HL-60/S4 treated with phorbol 12-myristate 13-acetate at 8.2 ng/mL for 4 days and 3 days (cell line): Measurements from ENCODE around the gene NAPB.

Source experiments
- in situ Hi-C: fragments of 300-500 bp; cut with MboI; formaldehyde crosslinking; loops from 2 replicates; pipeline ENCODE4 v1.15.0; 2022; ENCODE audit warnings: low sequenced_read_pairs

The NAPB gene

DNA sequence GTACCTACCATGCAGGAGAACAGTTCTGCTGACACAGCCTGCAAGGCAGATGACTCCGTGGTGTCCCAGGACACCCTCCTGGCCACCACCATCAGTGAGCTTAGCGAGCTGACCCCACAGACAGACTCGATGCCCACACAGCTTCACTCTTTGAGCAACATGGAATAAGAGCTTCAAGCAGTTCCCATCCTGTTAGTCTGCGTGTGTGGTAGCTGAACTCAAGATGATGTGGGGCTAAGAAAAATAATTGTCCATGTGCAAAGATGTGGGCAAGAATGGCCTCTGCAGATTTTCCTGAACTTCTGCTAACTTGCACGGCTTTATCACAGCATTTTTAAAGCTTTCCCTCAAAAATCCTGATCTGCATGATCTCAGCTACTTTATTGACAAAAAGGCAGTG, 51.0 kb downstream of the NAPB start:
- in situ Hi-C loops, result no loop called here

DNA sequence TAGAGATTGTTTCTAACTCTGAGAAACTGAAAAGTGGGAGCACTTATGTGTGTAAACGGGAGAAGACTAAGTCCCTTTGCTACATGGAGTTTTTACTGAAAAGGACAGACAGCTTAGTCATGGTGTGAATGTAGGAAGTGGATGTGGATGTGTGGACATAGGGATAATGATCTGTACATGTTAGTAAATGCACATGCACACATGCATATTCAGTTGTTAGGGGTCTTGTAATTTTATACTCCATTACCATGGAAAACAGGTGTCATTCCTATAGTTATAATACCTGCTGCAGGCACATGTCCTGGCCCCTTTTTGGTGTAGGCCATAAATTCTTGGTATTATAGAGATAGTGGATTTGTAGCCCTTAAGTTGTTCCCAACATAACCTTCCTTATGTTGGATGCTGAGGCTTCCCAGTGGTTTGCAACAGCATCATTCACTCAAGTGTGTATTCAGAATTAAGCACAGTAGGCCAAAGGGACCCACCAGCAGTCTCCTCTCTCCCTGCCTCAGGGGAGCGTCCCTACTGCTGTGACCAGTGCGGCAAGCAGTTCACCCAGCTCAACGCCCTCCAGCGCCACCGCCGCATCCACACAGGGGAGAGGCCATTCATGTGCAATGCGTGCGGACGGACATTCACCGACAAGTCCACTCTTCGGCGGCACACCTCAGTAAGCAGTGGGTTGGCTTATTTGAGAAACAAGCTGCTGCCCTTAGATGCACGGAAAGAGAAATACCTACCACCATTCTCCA, 52.0 kb downstream of the NAPB start:
- in situ Hi-C loops, result no loop called here

DNA sequence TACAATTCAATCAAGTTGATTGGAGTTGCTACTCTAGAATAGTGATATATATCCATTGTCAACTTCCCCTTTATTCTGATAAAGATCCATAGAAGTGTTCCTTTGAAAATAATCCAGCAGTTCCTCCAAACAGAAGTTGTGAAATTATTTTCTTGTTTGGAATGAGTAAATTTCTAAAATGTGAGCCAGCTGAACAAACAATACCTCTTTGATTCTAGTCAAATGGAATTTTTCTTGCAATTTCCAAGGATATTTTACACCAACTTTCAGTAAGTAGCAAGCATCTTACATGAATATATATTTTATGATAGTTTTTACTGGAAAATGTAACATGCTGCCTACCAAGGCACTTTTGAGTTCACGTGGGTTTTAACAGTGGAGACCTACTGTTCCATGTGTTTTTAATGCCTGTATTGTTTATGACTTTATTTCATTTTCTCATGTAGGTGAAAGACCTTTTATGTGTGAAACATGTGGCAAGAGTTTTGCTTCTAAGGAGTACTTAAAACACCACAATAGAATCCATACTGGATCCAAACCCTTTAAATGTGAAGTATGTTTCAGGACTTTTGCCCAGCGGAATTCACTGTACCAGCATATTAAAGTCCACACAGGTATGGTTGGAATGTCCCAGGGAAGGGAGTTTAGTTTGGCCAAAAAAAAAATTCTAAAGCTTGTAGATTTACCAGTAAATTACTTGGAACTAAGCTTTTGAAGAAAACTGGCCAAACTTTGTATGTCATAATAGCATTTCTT, 52.8 kb downstream of the NAPB start:
- in situ Hi-C loops, result no loop called here

DNA sequence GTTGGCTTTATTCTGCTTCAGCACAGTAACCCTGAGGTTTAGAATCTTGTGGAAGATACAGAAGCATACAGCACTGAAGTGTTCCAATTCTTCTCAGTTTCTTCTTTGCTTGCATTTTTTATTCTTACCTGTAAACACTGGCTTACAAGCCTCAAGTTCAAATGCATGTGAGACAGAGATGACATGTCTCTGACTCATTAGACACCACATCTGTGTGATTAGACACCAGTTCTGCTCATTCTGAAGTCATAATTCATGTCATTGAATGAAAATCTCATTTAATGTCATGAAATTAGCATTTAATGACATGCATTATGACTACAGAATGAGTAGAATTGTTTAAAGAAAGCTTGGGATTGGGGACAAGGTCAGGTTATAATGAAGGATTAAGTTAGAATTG, 53.5 kb downstream of the NAPB start:
- in situ Hi-C loops, result no loop called here

DNA sequence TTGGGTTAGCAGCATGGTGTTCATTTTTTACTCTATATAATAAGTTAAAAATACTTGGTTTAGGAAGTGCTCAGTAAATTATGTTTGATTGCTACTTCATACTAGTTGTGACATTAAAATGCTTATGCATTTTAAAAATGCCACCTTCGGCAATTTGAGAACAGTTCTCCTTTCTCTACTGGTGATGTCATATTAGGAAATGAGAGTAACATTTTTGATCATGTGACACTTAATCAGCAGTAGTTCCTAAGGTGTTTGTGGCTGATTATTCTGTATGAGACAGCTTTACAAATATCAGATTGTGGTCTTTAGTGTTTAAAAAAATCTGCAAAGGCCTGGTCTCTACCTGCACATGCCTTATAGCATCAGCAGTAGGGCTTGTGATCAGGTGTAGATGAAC, 54.9 kb downstream of the NAPB start:
- in situ Hi-C loops, result no loop called here

DNA sequence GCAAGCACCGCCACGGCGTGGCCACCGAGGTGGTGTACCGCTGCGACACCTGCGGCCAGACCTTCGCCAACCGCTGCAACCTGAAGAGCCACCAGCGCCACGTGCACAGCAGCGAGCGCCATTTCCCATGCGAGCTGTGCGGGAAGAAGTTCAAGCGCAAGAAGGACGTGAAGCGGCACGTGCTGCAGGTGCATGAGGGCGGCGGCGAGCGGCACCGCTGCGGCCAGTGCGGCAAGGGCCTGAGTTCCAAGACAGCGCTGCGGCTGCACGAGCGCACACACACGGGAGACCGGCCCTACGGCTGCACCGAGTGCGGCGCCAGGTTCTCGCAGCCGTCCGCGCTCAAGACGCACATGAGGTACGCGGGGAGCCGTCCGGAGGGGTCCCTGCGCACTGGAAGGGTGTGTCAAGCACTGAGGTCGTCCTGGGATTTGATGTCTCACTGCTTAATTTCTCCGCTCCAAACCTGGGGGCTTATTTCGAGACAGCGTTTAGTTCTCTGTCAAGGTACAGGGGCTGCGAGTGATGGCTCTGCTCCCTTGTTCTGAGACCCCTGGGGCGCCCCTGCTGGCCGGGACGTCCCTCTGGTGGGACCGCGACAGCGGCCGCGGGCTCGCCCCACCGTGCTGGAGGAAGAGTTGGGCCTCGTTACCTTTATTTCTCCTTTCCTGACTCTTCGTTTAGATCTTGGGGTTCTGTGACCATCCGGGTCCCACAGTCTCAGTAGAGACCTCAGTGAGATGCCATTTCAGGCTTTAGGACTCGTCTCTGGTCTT, 55.7 kb downstream of the NAPB start:
- in situ Hi-C loops, result no loop called here

DNA sequence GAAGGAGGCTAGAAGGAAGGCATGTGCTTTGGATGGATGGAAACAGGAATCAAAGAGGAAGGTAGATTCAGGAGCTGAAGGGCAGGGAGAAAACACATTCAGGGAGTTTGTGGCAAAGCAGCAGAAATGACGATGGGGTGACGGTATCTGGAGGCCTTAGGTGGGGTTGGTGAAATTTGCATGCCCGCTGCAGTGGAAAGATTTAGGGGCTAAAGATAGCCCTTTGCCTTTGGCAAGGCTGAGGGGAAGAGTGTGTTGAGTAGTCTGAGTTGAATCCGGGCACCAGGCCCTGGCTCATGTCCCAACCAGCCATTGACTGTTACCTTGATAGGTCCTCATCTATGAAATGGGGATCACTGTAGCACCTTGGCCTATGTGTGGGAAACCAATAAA, 58.0 kb downstream of the NAPB start:
- in situ Hi-C loops, result no loop called here

DNA sequence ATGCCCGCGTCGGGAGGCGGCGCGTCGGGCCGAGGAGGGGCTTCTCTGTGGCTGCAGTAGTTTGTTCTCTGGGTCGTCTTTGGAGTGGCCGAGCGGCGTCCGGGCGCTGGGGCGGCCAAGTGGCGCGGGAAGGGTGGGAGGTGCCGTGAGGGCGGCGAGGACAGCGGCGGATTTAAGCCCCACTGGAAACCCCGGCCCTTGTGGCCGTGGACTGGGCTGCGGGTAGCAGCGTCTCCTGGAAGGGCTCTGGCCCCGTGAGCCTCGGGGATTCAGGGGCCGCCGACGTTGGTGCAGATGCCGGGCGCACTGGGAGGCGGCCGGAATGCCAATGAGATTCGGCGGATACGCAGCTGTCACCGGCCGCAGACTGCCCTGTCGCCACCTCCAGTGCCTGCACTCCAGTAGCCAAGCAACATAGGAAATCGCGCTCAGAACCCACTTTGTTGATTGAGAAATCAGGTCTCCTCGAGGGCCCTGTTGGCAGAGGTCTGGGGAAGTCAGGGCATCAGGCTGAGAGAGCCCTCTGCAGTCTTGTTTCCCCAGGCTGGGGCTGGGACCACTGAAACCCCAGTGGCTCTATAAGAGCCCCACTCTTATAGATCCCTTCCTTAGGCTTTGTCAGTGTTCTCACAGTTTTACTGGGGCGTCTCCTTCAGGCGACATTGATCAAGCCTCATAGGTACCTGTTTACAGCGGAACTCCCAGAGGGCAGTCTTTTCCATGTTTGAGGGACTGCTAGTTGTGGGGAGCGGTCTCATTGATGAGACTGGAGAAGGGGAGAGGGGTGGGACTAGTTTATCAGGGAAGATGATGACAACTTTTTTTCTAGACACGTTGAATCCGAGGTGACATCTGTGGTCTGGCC, 58.7 kb downstream of the NAPB start:
- in situ Hi-C loops, result no loop called here

DNA sequence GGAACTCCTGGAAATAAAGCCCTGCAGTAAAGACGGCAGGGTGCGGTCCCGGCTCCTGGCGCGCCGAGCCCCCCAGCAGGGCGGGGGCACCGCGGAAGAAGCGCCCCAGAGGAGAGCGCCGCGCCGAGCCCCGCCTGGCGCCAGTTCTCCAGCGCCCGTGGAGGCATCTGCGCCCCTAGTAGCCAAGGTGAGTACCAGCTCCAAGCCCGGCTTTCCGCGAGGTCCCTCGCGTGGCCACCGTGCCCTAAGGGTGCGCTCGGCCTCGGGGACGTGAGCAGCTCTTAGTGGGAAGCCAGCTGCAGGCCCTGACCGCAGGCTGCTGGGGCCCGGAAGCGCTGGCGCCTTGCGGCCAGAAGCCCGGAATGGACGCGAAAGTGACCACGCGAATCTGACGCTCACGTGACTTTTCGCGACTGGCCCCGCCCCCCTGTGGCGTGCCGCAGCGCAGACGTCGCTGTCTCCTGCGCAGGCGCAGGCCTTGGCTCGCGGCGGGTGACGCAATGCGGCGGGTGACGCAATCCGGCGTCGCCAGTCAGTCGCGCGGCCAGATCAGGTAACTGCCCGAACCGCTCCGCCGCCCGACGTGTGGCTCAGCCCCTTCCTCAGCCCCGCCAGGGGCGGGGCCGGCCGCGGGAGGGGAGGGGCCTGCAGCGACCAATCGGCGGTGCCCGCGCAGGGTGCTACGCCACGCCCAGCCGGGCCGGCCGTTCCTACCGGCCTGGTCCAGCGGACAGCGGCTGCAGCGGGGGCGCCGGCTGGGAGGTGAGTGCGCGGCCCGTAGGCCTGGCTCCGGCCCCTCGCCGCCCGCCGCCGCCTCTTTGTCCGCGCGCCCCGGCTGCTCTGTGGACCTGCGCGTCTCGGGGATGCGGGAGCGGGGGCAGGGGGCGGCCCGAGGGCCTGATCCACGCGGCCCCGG, 59.6 kb downstream of the NAPB start, which contains the start of gene GZF1:
Gene GZF1 (plus strand): TSS at position 707 of the 916 bp plus-strand sequence. CDS start 2,202 bp downstream, outside the sequence.
- in situ Hi-C loops, result no loop called here

DNA sequence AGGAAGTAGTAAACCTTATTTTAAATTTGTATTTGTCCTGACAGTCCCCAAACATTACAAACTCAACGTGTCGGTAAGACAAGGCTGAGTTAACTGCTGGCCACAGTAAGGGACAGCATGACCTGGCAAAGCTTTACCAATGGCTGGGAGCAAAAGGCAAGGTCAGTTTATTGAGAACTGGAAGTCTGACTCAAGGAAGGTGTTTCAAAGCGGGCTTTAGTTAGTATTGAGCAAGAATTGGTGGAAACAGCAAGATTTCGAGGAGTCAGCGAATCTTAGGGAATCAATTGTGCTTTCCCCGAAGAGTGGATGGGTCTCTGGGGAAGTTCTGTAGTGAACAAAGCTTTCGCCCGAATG, 60.2 kb downstream of the NAPB start:
- in situ Hi-C loops, result no loop called here

DNA sequence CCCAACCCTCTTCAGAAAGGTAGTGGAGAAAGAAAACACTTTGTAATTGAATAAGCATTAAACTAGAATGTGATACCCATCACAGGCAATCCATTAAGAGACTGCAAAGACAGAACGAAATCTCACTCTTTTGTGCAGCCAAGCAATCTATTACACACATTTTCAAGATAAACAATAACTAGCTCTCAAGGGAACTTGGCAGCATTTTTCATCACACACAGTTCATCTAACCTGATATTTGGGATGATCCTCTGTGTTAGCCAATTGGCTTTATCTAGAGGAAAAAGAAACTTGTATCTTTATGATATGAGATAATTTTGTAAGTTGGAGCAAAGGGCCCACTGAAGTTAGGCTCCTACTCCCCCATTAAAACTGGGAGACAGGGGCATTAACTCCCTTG, 60.8 kb downstream of the NAPB start:
- in situ Hi-C loops, result no loop called here

DNA sequence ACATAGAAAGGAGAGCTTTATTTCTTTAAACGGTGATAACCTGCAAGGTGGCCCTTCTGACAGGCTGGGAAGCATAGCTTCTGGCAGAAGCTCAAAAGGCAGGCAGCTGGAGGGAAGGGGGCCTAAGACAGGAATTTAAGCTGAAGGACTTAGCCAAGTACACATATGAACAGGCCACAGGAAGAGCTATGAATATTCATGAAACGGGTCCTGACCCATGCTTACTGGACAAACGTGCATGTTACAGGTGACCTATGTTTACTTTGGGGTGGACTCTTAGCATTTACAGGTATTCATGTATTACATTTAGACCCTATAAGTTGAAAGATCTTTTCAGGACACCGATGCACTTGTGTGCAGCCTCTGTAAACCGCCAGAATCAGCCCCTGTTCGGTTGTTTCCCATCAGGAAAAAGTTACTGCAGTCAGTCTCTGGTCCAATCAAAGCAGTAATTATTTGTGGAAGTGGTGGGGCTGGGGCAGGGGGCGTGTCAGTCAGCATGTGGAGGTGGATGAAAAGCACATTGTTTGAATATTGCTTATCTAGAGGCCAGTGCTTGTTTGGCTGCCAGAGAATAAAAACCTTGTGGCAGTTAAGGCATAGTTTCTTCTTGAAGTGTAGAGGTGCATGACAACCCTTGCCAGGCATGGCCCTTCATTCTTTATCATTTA, 62.2 kb downstream of the NAPB start:
- in situ Hi-C loops, result no loop called here

DNA sequence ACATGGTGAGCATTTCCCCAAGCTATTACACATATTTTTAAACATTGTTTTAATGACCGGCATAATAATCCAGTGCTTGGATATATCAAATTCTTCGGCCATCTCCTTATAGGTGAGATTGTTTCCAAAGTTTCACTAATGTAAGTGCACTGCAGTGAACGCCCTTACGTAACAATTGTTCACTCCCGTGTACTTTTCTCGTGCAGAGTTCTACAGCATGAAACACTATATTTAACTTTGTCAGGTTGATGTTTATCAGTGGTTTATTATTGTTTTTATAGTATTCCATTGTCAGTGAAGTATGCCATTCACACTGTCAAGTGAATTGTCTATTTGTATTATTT, 62.8 kb downstream of the NAPB start:
- in situ Hi-C loops, result no loop called here

DNA sequence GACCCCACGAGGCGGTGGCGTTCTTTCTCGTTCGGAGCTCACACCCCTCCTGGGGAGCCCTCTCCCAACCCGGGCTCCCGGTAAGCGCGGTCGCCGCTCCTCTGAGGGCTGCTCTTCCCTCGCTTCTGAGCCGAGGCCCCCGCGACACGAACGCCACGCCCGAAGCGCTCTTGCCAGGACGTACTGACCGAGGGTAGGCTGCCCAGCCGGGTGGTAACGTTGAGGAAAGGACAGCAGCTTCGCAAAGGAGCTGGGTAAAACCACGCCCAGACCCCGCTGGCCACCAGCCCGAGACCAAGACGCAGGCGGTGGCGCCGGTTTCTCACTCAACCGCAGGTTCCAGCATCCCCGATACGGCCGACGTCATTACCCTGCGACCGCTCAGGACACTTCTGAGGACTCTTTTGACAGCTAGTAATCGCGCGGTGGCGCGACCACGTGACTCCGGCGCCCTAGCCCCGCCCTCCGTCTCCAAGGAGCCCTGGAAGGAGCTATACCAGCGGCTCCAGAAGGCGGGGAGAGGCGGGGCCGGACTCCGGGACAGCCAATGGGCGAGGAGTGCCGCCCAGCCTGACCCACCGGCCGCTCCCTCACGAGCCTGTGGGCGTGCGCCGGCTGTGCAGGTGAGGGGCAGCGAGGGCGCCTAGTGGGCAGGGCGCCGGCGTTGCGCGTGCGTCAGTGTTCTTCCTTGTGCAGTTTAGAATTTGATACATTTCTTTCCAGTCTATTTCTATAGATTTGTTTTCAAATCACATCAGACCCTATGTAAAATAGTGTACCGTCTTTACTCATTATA, 63.3 kb downstream of the NAPB start:
- in situ Hi-C loops, result no loop called here

DNA sequence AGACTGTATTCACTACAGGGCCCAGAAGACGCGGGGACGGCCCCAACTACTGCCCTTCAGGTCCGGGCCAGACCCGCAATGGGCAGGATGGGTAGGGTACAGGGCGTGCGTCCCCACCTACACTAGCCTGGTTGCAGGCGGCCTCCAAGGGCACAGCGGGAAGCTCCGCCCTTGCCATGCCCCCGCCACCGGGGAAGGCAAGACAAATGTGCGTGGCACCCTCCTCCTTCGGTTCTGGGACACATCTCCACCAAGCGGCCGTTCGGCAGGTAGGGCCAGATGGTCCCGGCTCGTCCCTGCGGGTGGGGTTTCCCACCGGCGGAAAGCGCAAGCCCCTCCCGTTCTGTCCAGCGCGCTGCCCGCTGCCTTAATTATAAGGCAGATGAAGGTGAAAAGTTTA, 65.1 kb downstream of the NAPB start:
- in situ Hi-C loops, result no loop called here

DNA sequence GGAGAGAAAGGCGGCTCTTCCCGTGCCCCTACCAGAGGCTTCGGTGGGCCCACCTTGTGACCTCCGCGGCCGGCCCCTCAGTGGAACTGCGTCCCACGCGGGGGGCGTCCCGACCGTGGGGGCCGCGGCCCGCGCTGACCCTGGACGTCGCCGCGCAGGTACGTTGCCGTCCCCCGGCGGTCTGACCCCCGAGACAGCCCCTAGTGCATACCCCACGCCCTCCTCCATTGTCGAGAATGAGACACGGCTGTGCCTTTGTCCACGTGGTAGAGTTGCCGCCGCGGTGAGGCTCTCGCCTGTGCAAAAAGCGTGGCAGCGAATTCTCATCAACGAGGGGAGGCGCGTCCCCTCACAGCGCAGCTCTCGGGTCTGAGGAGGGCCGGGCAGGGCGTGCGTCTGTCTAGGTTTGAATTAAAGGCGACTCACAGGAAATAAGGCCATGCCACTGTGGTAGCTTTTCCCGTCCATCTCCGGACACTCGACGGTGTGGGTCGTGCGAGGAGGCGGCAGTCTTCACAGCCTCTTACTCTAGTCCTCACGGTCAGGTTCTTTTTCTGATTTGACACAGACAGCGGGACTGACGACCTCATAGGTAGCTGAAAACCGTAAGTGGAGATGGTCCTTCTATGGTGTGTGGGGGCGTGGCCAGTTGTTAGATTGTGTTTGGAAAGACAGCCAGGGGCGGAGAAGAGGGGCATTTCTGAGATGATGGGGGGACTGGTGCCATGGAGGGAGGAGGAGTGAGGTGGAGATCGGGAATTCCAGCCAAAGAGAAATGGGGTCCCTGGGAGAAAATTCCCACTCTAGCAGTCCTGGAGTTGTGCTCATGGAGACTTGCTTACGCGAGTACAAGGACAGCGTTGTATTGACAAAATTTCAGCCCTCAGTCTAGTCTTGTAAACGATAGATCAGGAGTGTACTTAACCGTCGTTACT, 70.1 kb downstream of the NAPB start:
- in situ Hi-C loops, result no loop called here

DNA sequence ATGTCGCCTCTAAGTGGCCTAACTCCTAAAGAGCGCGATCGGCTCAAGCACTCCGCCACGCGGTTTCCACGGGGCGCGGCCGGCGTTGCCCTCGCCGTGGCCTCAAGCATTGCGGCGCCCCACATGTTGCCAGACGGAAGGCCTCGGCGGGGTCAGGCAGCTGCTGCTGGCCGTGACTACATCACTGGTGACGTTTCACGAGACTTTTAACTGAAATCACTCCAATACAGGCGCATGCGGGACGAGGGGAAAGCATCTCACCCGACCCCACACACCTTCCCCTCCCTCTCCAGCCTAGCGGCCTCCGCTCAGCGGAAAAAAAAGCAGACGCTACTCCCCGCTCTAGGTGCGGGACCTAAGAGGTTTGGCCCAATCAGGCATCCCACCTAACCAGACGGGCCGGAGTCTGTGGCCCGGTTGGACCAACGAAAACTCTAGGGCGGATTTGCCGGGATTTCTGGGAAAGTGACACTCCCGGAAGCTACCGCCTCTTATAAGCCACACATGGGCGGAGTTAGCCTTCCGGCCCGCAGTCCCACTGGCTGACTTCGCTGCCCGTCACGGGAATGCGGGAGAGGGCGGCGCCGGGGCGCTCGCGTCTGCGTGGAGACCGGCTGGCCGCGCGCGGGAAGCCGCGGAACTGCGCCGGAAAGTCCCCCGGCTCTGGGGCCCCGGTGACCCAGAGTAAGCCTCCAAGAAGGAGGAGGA, 70.9 kb downstream of the NAPB start, which contains the start of gene NXT1:
Gene NXT1 (plus strand): TSS at position 596 of the 708 bp plus-strand sequence. CDS start 3,251 bp downstream, outside the sequence.
- in situ Hi-C loops, result no loop called here
